Loucy (cell line): ENCODE data around the gene RPS5.

Source experiments
- CTCF ChIP-seq: fragments of 200-600 bp; sonication (generic); conservative IDR thresholded peaks from 2 replicates; pipeline ENCODE4 v1.5.1; 2014; ENCODE audit warnings: mild to moderate bottlenecking, antibody characterized with exemption, low read length
- EZH2phosphoT487 ChIP-seq: fragments of 200-600 bp; IDR thresholded peaks from 2 replicates; pipeline ENCODE4 v1.6.1; 2018; ENCODE audit warnings: antibody characterized with exemption, mild to moderate bottlenecking, moderate library complexity, borderline replicate concordance

- TF ChIP-seq CTCF (no peak), EZH2phosphoT487 (no peak)
Observed at GRCh38 chr19:58407658-58408151, 20.6 kb downstream of the RPS5 start.
